Measurements from ENCODE around the gene PRR13. TPM values are rescaled to one million over a fixed set of nuclear protein-coding genes. Genes with fewer than 3 reads are reported as not detected.

Gene PRR13
- total and polyA plus RNA-seq, 2 donors from 2014 or later: 226 to 889 TPM

DNA sequence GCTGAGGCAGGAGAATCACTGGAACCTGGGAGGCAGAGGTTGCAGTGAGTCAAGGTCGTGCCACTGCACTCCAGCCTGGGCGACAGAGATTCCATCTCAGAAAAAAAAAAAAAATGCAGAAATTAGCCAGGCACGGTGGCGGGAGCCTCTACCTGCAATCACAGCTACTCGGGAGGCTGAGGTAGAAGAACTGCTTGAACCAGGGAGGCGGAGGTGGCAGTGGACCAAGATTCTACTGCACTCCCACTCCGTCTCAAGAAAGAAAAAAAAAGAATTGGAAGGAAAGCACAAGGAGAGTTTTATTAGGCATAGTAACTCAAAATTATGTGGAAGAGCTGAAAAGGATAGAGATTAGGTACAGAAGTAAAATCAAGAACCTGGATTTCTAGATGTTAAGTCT lies 38.7 kb upstream of the PRR13 start:
- no peaks in the 10 kb centered on the region for H3K9me3 ChIP-seq (ENCODE audit: control insufficient read depth in 2 of 3, insufficient read depth in 1 of 3, low read length in 3 of 3)
- TF ChIP-seq, protein P1, sequence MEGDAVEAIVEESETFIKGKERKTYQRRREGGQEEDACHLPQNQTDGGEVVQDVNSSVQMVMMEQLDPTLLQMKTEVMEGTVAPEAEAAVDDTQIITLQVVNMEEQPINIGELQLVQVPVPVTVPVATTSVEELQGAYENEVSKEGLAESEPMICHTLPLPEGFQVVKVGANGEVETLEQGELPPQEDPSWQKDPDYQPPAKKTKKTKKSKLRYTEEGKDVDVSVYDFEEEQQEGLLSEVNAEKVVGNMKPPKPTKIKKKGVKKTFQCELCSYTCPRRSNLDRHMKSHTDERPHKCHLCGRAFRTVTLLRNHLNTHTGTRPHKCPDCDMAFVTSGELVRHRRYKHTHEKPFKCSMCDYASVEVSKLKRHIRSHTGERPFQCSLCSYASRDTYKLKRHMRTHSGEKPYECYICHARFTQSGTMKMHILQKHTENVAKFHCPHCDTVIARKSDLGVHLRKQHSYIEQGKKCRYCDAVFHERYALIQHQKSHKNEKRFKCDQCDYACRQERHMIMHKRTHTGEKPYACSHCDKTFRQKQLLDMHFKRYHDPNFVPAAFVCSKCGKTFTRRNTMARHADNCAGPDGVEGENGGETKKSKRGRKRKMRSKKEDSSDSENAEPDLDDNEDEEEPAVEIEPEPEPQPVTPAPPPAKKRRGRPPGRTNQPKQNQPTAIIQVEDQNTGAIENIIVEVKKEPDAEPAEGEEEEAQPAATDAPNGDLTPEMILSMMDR (IDR thresholded peaks at IDR 0.05; ENCODE audit: borderline replicate concordance, extremely low read depth, insufficient read depth): no peak
- FAIRE-seq: no peak
- H3K27ac ChIP-seq (ENCODE audit: low read depth in 2 of 2, low read length in 2 of 2): no peak overlapping the region
- no peaks in the 10 kb centered on the region for H3K4me1 ChIP-seq (ENCODE audit: control insufficient read depth in 2 of 3, insufficient read depth in 2 of 3, low read depth in 1 of 3, low read length in 3 of 3)
- H3K9ac ChIP-seq (ENCODE audit: low read length in 3 of 3): peak overlapping the region in 1 of 3 donors; percentile 24
- H3K4me3 ChIP-seq (ENCODE audit: low read length in 3 of 3): no peak overlapping the region
- DNase-seq: no peak
- intact Hi-C loops (cut with DNase I): no loop called here
- H3K36me3 ChIP-seq (ENCODE audit: control insufficient read depth in 2 of 3, insufficient read depth in 3 of 3, low read length in 3 of 3): peaks cover 0 to 10% (median 6%) of the 10 kb centered on the region in 3 donors
- no peaks in the 10 kb centered on the region for H3K27me3 ChIP-seq (ENCODE audit: control insufficient read depth, insufficient read depth, low read length)

DNA sequence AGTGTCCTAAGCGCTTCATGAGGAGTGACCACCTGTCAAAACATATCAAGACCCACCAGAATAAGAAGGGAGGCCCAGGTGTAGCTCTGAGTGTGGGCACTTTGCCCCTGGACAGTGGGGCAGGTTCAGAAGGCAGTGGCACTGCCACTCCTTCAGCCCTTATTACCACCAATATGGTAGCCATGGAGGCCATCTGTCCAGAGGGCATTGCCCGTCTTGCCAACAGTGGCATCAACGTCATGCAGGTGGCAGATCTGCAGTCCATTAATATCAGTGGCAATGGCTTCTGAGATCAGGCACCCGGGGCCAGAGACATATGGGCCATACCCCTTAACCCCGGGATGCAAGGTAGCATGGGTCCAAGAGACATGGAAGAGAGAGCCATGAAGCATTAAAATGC lies 30.6 kb upstream of the PRR13 start:
- Histone ChIP-seq H3K27ac (ENCODE audit: low read depth in 2 of 2, low read length in 2 of 2) (no peak overlapping the region), H3K36me3 (ENCODE audit: control insufficient read depth in 2 of 3, insufficient read depth in 3 of 3, low read length in 3 of 3) (peaks cover 6 to 31% (median 19%) of the 10 kb centered on the region in 3 donors), H3K27me3 (ENCODE audit: control insufficient read depth, insufficient read depth, low read length) (no peaks in the 10 kb centered on the region)

GRCh38 chr12:53413485-53414204 lies 27.9 kb upstream of the PRR13 start:
- no peak for FAIRE-seq
- Histone ChIP-seq H3K4me3 (ENCODE audit: low read length in 3 of 3) (no peak overlapping the region), H3K4me1 (ENCODE audit: control insufficient read depth in 2 of 3, insufficient read depth in 2 of 3, low read depth in 1 of 3, low read length in 3 of 3) (peaks cover 0 to 4% (median 4%) of the 10 kb centered on the region in 3 donors), H3K27me3 (ENCODE audit: control insufficient read depth, insufficient read depth, low read length) (no peaks in the 10 kb centered on the region), H3K27ac (ENCODE audit: low read depth in 2 of 2, low read length in 2 of 2) (no peak overlapping the region), H3K9me3 (ENCODE audit: control insufficient read depth in 2 of 3, insufficient read depth in 1 of 3, low read length in 3 of 3) (no peaks in the 10 kb centered on the region), H3K36me3 (ENCODE audit: control insufficient read depth in 2 of 3, insufficient read depth in 3 of 3, low read length in 3 of 3) (peaks cover 6 to 27% (median 15%) of the 10 kb centered on the region in 3 donors), H3K9ac (ENCODE audit: low read length in 3 of 3) (no peak overlapping the region)
- intact Hi-C loops (cut with DNase I): no loop called here
- TF ChIP-seq, protein P1 (IDR thresholded peaks at IDR 0.05; ENCODE audit: borderline replicate concordance, extremely low read depth, insufficient read depth): no peak
- no peak for DNase-seq

More for the DNA sequence above, 30.6 kb upstream of the PRR13 start:
- Histone ChIP-seq H3K9ac (ENCODE audit: low read length in 3 of 3) (no peak overlapping the region), H3K4me1 (ENCODE audit: control insufficient read depth in 2 of 3, insufficient read depth in 2 of 3, low read depth in 1 of 3, low read length in 3 of 3) (peaks cover 0 to 4% (median 4%) of the 10 kb centered on the region in 3 donors), H3K4me3 (ENCODE audit: low read length in 3 of 3) (no peak overlapping the region), H3K9me3 (ENCODE audit: control insufficient read depth in 2 of 3, insufficient read depth in 1 of 3, low read length in 3 of 3) (no peaks in the 10 kb centered on the region)
- intact Hi-C loops (cut with DNase I): no loop called here
- DNase-seq (peak in 1 of 5 donors; percentile 5), FAIRE-seq (no peak)
- TF ChIP-seq, protein P1 (IDR thresholded peaks at IDR 0.05; ENCODE audit: borderline replicate concordance, extremely low read depth, insufficient read depth): no peak

Data from kidney (tissue), 14 donors.